ENCODE measurements around the gene TRAK1.
"Not testable (repeated sequence)": the region's sequence is repeated elsewhere in the genome, so short reads cannot be mapped to it uniquely, and the experiment has no call there.

TRAK1 gene

DNA sequence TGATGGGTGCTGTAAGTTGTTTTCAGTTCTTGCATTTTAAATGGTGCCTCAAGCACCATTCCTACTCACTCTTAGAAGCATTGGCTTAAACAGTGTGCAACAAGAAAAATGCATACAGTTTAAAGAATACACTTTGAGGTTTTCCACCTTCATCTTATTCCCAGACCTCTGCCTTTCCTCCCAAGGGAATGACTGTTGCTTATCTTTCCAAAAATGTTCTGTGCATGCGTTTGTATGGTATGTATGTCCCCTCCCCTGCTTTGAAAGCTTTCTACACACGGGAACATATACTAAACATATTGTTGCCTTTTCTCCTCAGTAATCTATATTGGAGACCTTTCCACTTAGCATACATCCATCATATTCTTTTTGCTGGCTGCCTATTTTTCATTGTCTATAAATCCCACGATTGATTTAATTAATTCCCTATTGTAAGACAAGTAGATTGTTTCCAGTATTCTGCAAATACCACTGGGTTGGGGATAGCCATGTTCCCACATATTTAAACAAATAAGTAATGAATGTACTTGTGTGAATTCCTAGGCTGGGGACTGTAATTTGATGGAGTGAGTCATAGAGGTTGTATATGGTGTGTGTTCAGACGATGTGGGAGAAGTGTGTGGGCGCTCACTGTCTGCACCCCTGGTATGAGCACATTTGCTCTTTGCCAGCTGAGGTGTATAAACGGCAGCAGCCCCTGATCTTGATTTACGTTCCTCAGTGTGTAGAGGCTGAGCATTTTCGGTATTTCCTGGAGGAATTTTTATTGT, 5.8 kb downstream of the TRAK1 start:
- no peak for DNase-seq (ENCODE audit: low read depth in 2 of 2, low spot score in 1 of 2)

DNA sequence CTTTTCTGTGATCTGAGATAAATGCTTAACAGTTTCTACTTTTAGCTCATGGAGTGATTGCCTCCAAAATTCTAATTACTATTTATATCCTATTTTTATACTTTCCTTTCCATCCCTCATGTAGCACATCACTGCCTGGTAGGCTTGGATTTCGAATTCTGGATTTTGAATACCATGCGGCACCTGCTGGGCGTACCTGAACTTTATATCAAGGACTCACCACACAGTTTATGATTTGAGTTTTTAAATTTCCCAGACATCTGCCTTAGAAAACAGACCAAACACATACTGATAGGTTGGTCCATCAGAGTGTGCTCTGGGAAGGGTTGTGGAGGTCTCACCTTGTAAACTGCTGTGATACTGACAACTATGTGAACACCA, 6.4 kb downstream of the TRAK1 start:
- DNase-seq (ENCODE audit: low read depth in 2 of 2, low spot score in 1 of 2) = no peak

DNA sequence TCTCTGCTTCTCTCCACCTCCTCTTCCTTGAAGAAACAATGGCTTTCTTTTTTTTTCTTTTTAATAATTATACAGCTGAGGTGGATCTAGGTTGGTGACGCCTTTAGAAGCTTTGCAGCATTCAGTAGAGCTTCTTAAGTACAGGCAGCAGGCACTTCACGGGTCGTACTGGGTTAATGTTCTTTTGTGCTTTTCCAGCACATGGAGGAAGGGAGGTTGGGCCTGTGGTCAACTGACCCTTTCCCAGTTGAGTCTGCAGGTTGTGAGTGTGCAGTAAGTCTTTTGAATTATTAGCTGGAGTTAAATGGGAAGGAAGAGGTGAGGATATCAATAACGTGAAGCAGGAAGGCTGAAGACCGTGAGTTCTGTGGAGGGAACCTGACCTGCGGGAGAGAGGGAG, 7.0 kb downstream of the TRAK1 start:
- DNase-seq (ENCODE audit: low read depth in 2 of 2, low spot score in 1 of 2) = no peak

DNA sequence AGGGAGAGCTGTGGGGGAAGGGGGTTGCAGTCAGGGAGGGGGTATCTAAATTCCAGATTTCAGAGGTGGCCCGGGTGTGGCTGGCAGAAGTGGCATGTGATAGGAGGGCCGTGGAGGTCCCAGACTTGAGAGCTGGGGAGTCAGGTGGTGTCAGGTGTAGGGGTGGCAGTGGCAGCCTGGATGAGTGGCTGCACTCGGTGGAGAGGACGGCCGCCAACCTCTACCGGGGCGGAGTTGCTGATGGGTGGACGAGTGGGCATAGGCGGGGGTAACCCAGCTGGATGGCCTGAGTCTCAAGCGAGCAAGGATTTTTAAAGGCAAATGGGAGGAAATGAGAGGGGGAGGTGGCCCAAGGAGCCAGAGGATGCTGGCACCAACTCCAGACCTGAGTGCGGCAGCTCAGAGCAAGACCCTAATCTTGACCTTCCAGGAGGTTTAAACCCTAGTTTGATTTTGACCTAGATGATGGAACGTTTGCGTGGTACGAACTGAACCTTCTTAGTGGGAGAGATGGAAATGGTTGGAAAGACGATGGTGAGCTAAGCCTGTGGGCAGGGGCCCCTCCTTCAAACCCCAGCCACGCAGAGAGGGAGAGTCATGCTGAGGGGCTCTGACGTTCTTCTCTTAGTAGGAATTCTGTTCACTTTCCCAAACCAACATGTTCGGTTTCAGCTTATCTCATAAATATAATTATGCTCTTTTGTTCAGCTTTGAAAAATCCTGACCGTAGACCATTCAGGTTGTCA, 8.0 kb downstream of the TRAK1 start:
- DNase-seq (ENCODE audit: low read depth in 2 of 2, low spot score in 1 of 2) = no peak

DNA sequence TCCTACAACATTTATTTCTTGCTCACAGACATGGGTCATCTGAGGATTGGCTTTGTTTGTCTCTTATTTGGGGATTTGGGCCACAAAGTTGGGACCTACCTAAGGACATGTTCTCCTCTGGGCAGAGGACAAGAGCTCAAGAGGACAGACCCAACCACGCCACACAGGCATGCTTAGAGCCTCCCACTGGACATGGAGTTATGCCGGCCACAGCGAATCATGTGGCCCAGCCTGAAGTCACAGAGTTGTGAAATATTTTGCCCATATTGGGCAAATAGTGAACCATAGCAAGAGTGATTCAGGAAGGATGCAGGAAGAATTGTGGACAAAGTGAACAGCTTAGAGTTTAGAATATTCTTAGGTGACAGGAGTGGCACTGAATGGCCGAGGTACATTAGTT, 9.9 kb downstream of the TRAK1 start:
- DNase-seq (ENCODE audit: low read depth in 2 of 2, low spot score in 1 of 2) = no peak

DNA sequence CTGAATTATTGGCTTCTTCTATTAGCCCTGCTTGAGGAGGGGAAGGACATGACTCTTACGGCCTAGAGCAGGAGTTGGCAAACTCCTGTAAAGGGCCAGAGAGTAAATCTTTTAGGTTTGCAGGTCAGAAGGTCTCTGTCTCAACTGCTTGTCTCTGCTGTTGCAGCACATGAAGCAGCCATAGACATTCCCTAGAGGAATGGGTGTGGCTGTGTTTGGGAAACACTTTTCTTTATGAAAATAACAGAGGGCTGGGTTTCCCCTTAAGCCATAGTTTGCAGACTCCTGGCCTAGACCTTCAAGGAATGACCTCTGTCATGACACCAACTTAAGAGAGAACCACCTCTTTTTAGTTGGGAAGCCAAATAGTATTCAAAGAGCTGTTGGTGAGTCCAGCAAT, 10.3 kb downstream of the TRAK1 start:
- DNase-seq (ENCODE audit: low read depth in 2 of 2, low spot score in 1 of 2) = no peak

DNA sequence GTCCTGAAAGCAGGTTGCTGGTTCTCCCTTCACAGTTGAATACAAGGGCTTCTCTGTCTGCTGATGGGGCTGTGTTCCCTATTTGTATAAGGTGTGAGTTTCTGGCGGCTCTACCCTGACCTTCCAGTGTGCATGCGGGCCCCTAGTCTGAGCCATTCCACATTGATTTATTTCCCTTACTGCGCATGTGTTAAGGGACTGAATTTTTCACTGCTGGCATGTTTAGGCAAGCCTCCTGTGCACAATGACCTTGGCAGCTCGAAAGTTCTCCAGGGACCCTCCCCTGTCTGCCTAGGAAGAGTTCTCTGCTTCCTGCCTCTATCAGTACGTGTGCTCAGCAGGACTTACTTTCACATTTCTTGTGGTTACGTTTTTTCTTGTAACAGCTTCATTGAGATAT, 11.4 kb downstream of the TRAK1 start:
- DNase-seq (ENCODE audit: low read depth in 2 of 2, low spot score in 1 of 2) = no peak

DNA sequence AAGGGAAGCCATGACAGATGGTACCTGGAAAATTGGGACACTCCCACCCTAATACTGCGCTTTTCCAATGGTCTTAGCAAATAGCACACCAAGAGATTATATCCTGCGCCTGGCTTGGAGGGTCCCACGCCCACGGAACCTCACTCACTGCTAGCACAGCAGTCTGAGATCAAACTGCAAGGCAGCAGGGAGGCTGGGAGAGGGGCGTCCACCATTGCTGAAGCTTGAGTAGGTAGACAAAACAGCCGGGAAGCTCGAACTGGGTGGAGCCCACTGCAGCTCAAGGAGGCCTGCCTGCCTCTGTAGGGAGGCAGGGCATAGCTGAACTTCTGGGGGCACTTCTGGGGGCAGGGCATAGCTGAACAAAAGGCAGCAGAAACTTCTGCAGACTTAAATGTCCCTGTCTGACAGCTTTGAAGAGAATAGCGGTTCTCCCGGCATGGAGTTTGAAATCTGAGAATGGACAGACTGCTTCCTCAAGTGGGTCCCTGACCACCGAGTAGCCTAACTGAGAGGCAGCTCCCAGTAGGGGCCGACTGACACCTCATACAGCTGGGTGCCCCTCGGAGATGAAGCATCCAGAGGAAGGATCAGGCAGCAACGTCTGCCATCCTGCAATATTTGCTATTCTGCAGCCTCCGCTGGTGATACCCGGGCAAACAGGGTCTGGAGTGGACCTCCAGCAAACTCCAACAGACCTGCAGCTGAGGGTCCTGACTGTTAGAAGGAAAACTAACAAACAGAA, 12.9 kb downstream of the TRAK1 start:
- DNase-seq (ENCODE audit: low read depth in 2 of 2, low spot score in 1 of 2) = not testable (repeated sequence)

DNA sequence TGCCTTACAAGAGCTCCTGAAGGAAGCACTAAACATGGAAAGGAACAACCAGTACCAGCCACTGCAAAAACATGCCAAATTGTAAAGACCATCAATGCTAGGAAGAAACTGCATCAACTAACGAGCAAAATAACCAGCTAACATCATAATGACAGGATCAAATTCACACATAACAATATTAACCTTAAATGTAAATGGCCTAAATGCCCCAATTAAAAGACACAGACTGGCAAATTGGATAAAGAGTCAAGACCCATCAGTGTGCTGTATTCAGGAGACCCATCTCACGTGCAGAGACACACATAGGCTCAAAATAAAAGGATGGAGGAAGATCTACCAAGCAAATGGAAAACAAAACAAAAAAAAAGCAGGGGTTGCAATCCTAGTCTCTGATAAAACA, 14.8 kb downstream of the TRAK1 start:
- DNase-seq (ENCODE audit: low read depth in 2 of 2, low spot score in 1 of 2) = not testable (repeated sequence)

DNA sequence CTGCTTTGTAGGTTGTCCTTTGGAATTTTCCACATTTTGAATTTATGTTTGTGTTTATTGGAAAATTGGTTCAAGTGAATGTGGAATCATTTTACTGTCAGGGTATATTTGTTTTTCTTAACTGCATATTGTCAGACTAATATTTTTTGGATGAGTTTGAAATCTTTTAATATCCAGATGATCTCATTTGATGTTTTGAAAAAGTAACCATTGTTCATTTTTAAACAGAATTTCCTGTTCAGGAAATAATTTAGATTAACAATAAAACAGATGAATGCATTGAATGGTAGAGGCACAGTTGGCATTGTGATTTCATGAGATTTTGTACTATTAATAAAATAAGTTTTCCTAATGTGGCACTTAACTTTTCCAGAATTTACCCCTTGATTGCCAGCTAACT, 15.5 kb downstream of the TRAK1 start:
- DNase-seq (ENCODE audit: low read depth in 2 of 2, low spot score in 1 of 2) = no peak

DNA sequence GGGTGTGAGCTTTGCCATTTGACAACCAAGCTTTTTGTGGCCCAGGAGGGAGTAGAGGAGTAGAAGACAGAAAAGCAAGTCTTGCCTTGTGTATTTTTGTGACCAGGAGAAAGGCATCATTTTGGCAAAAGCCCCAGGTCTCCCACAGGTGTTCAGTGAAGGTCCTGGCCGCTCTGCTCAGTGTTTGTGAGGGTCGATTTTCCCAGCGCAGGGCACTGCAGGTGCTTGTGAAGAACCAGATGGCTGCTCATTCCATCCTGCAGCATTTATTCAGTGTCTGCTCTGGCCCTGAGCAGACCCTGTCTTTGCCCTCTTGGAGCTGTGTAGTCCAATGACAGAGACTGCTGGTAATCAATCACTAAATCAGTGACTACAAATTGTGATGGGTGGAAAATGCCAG, 19.5 kb downstream of the TRAK1 start:
- no peak for DNase-seq (ENCODE audit: low read depth in 2 of 2, low spot score in 1 of 2)

DNA sequence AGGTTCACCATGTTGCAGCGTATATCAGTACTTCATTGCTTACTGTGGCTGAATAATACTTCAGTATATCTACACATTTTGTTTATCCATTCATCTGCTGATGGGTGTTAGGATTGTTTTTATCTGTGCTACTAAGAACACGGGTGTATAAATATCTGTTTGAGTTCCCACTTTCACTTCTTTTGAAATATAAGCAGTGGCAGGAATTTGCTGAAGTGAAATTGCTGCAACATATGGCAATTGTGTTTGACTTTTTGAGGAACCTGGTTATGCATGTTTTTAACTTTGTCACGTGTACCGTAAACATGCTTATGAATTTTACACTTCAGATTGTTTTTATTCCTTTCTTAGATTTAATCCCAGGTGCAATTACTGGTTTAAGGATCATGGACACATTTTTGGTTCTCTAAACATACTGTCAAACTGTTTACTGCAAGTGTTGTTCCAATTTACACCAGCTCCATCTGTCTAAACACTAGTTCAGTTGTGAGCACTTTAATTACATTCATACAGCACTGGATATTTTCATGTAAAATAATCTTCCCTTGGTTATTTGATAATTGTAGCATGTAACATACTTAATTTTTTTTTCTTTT, 23.1 kb downstream of the TRAK1 start:
- DNase-seq (ENCODE audit: low read depth in 2 of 2, low spot score in 1 of 2) = no peak

DNA sequence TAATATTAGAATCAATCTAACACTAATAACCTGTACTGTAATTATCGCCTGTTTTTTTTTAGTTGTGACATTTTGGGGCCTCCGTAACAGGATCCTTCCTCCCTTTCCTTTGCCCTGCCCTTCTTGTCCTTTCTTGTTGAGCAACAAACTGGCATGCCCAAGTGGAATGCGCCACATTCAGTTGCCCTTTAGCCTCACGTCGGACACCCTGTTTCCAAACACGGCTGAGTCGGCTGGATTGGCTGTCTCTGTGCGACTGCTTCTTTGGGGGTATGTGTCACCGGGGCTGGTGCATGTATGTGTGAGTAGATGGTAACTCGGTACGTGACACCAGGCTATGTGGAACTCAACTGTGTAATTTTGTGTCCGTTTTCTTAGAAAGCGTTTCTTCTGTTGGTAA, 24.1 kb downstream of the TRAK1 start:
- DNase-seq (ENCODE audit: low read depth in 2 of 2, low spot score in 1 of 2) = no peak

DNA sequence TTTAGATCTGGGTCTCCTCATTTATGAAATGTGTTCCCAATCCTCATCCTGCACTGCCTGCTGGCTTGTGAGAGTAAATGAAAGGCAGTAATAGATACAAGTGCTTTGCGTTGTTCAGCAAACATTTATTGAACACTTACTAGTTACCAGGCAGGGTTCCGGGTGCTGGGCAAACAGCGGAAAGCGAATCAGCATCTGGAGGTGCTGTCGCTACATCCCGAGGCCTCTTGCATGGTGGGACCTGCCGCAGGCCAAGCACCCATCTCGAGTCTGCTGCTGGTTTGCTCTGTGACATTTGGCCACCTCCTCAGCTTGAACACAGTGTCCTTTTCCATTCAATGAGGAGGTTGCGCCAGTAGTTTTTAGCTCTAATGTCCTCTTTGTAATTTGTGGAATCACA, 24.8 kb downstream of the TRAK1 start:
- no peak for DNase-seq (ENCODE audit: low read depth in 2 of 2, low spot score in 1 of 2)

DNA sequence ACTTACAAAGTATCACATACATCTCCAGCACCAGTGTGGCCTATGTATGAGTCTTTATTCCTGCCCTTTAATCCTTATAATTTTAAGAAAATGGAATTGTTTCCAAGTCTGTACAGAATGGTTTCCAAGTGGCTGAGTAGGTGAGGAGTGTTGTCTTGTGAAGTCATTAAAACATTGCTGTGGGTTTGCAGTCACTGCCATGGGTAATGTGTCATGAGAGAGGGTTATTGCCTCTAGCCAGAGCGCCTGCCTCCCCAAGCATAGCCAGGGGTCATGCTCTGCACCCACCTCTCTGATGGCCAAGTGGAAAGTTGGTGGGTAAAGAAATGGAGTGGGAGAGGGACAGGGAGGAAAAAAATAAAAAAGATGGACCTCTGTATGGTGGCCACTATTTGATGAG, 25.3 kb downstream of the TRAK1 start:
- DNase-seq (ENCODE audit: low read depth in 2 of 2, low spot score in 1 of 2) = no peak

DNA sequence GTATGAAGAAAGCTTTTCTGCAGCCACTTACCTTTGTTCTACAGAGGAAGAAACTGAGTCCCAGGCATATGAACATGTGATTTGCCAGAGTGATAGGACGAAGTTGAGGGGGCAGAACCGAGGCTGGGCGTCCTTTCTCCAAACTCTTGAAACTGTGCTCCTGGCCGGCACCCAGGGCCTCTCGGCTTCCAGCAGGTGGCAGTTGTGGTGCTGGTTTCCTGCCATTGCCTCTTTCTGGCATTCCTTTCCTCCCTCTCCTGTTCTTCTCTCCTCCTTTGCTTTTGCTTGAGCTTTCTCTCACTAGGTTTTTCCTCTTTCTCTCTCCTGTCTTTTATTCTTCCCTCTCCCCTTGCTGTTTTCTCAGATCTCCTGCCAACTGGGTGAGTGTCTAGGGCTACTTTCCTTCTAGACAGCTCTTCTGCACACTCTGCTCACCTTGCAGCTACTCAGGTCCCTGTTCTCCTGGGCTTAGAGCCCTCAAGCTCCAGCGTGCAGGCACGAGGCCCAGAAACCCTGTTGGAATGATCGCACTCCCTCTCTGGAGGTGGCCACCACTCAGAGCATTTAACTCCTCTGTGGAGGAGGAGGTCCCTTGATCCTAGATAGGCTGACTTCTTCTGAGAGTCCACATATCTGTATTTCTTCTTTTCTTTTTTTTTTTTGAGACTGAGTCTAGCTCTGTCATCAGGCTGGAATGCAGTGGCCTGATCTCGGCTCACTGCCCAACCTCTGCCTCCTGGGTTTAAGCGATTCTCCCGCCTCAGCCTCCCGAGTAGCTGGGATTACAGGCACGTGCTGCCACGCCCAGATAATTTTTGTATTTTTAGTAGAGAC, 26.2 kb downstream of the TRAK1 start:
- DNase-seq (ENCODE audit: low read depth in 2 of 2, low spot score in 1 of 2) = no peak

DNA sequence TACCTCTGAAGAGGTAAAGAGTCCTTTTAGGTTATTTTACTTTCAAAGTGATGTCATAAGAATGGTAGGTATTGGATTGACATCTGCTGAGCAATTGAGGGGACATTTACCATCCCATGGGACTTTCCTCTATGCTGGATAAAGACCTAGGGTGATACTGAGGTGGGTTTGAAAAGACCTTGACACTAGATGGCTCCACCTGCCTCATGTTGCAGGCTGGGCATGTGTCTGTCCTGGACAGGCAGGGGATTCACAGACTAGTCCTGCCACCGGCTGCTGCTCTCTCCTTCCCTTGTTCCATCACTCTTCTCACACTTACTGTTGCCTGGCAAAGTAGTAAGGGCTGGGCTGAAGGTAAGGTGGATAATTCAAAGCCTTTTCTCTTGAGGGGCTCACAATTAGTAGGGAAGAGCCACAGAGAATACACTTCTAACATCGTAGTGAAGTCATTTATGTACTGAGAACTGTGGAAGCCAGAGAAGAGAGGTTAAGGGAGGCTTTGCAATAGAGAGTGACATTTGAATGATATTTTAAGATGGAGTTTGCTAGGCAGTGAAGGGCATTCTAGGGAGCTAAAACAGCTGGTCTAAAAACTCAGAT, 27.7 kb downstream of the TRAK1 start:
- DNase-seq (ENCODE audit: low read depth in 2 of 2, low spot score in 1 of 2) = no peak

DNA sequence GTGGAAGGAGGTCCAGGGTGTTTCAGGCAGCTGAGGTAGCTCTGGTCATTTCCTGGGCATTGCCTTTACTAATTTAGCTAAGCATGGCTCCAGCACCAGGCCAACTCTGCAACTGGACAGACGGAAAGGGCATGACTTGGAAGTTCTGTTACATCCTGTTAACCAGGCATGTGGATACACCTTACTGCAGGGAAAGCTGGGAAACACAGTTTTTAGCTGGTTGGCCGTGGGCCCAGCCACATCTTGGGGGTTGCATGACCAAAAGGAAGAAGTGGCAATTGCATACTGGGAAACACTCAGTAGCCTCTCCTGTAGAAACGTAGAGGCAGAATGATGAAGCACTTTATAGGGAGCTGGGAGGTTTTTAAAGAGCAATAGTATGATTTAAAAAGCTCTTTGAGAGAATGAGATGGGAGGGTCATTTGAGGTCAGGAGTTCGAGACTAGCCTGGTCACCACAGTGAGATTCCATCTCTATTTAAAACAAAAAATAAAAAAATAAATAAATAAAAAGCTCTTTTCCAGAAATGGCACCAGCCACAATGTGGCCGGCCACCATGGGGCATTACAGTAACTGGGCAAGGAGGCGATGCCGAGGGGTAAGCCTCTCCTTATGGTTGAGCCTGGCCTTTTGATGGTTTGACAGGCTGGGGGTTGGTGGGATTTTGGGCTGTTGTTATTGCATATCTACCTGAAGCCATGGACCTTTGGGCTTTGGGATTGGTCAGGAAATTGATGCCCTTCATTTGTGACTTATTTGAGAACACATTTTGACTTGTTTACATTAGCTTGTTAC, 28.6 kb downstream of the TRAK1 start:
- DNase-seq (ENCODE audit: low read depth in 2 of 2, low spot score in 1 of 2) = no peak

DNA sequence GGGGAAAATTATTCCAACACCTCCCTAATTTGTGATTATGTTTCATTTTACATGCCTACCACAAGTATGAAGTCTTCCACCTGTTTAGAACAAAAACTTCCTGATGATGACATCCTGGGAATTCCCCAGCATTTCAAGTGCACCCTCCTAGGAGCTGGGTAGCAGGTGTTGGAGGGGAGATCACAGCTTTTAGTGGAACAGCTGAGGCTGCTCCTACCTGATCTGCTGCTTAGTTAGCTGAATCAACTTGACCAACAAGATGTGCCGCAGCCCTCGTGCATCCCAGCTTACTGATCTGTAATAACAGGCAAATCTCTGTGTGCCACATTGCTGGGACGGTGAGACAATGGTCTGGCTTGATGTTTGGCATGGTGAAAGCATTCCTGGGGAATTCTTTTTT, 29.7 kb downstream of the TRAK1 start:
- DNase-seq (ENCODE audit: low read depth in 2 of 2, low spot score in 1 of 2) = no peak
